HG02981 (cell line): ENCODE data around the gene SAYSD1.
"Not testable (repeated sequence)": the region's sequence is repeated elsewhere in the genome, so short reads cannot be mapped to it uniquely, and the experiment has no call there.

Experiments
- ATAC-seq: cut with Tn5 transposase; IDR thresholded peaks from one replicate; pipeline ENCODE4 v1.9.1; 2021; ENCODE audit warnings: mild to moderate bottlenecking, moderate library complexity; ENCODE audit not compliant: unreplicated experiment

The SAYSD1 gene, protein sequence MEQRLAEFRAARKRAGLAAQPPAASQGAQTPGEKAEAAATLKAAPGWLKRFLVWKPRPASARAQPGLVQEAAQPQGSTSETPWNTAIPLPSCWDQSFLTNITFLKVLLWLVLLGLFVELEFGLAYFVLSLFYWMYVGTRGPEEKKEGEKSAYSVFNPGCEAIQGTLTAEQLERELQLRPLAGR

DNA sequence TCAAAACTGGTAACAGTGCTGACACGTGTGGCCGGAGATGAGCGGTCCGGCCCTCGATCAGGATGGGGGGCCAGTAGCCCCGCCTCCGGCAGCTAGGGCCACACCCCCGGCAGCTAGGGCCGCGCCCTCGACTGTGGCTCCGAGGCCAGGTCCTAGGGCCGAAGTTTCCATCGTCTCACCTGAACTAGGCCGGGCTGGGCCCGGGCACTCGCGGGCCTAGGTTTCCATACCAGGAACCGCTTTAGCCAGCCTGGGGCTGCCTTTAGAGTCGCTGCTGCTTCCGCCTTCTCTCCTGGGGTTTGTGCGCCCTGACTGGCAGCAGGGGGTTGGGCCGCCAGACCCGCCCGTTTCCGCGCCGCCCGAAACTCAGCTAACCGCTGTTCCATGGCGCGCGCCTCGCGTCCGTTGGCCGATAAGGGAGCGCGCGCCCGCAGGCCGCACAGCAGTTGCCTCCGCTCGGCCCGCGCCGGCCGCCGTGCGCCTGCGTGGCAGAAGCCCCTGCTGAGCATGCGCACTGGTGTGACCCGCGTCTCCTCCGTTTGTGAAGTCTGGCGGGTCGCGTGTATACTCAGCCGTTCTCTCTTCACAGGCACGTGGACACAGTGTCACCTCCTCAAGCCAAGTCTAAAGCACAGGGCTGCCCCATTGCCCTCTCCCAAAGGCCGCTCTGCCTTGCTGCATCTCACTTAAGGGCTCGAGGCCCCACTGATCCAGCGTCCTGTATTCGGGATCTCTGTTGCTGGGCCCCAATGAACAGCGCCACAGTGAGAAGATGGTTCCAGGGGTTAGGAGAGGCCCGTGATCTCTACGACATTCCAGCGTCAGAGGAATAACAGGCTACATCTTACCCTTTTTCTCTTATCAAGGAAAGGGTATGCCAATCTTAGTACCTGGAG lies at the start of gene SAYSD1:
Gene SAYSD1 (minus strand): TSS at position 483 of the 896 bp plus-strand sequence. CDS start 97 bp downstream, at position 386.
- peak; percentile 90 for ATAC-seq

DNA sequence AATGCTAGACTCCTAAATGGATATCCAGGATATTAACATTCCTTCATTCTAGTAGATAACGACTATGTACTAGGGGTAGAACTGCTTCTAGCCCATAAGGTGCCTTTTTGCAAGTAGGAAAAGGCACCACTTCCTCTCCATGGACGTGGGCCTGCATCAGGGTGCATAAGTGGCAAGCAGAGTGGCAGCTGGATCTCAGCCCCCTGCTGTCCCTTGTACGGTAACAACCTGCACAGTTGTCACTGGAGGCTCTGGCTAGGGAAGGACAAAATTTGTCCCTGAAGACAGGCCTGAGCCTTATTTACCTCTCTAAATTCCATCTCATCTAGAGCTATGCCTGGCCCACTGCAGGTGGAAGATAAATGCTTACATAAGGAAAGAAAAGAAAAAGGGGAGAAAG lies 42.5 kb upstream of the SAYSD1 start:
- no peak for ATAC-seq

DNA sequence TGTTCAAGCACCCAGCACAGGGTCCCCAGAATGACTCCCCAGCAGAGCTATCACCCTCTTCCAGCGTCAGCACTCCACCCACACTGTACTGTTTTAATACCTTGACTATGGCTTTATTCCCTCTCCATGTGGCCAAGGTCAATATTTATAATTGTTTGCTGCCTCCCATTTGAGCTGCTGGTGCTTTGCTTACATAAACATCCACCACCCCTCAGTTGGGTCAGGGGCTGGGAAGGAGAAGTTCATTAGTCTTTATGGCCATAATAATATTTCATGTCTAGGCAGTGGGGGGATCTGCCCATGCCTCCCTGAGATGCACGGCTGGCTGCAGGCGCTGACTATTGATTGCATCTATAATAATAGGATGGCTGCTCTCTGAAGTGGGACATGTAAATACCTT lies 41.8 kb upstream of the SAYSD1 start:
- no peak for ATAC-seq

DNA sequence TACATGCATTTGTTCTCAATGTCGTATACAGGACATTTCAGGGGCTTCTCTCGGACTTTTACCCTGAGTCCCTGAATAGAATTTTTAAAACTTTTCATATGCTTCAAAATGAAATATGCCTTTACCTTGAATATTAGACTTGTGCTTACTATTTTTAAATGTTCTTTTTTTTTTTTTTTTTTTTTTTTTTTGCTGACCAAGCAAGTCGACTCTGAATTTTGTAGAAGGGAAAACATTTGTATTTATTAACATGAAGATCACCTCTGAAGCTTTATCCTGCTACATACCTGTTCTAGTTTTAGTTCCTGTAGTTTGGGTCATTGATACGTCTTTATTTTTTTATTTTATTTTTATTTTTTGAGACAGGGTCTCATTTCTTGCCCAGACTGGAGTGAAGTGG lies 39.7 kb upstream of the SAYSD1 start:
- no peak for ATAC-seq

DNA sequence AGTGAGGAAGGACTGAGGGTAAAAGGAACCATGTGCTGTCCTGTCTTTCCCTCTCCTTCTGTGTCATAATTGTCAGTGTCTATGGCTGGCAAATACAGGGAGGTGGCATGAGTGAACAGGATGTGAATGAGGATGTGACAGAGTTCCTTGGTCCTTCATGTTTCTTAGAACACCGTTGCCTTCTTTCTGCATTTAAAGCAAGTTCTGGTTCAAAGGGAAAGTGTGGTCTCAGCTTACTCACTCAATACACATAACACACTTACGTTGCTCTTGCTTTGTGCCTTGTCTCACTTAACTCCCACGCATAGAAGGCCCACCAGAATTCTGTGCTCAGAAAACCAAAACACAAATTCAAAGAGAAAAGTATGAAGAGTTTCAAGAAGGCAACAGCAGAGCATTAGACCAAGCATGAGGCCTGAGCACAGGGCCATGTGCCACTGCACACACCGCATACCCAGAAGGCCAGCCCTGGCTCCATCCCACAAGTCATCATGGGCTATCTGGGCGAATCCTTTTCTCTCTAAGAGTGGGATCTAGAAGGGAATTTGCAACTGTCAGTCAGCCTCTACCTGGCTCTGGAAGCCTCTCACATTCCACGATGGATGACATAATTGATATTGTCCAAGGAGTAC lies 38.9 kb upstream of the SAYSD1 start:
- no peak for ATAC-seq

DNA sequence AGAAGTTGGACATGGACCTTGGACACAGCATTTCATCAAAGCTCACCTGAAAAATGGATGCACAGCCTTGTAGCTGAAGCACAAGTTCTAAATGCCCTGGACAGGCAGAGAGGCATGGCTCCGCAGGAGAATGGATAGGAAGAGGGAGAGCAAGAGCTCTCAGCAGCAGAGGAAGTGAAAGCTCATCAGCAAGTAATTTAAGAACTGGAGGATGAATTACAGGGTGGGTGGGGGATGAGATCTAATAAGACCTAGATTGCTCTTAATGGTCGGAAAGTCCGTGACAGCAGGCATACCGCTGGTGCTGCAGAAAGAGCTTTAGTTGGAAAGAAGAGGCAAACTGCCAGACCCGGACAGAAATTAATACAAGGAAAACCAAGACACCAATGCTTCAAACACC lies 37.3 kb upstream of the SAYSD1 start:
- ATAC-seq: no peak

DNA sequence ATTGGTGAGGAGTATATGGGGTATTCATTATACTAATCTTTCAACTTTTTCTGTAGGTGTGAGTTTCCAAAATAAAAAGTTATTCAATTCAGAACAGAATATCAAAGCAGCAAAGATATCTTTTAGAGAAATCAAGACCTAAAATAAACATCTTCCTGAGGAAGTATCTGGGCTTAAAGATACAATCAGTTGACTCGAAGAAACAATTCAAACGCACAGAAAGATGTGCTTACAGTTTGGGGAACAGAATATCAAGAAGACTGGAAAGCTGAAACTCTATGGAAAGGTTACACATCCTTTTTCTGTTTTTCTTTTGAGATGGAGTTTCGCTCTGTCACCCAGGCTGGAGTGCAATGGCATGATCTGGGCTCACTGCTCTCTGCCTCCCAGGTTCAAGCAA lies 36.2 kb upstream of the SAYSD1 start:
- no peak for ATAC-seq

DNA sequence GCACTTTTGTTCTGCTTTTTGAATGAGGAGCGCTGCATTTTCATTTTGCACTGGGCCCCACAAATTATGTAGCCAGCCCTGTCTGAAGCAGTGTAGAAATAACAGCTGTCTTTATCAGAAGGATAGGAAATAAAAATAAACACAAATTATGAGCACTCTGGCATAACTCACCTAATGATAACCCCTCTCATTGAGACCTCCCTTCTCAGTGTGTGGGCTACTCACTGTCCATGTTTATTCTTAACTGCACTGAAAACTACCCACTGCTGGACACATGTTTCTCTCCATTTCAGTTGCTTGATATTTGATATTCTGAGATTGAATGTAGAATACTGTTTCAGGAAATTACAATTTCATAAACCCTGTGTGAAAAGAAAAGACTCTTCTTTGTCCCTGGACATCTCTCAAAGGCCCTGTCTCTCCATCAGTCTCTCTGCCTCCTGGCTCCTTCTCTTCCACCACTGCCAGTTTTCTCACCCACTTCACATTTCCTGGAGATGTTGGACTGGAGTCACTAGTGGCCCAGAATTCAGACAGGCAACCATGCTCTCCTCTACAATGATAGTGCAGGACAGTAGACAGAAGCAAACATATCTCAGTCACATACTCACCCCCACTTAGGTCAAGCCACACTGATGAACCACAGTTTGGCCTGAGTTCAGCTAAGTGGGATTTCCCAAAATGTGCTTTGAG lies 29.6 kb upstream of the SAYSD1 start:
- ATAC-seq: no peak

DNA sequence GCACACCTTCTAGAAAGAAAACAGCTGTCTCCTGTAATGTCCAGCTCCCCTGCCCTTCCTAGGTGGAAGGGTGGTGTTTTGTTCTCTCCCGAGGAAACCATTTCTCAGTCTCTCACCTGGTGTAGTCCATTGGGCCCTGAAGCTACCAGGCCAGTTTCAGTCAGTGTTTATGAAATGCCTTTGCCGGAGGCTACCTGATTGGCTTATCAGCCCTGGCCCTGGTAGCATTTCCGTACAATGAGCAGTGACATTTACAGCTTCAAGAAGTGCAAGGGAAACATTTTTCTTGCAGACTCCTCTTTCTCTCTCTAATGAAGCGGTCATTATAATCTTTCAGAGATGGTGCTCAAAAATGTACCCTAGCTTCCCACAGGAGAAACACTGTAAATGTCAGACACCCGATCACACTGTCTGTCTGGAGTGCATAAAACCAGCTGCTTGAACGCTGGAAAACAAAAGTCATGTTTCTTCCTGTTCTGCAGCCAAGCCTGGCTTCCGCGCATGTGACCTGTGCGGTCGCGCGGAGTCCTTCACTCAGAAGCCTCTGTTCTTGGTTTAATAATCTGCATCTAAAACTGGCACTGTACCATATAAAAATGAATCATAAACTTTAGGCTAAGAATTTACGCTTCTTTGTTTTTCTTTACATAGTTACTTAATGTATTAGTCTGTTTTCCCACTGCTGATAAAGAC lies 28.4 kb upstream of the SAYSD1 start:
- no peak for ATAC-seq

DNA sequence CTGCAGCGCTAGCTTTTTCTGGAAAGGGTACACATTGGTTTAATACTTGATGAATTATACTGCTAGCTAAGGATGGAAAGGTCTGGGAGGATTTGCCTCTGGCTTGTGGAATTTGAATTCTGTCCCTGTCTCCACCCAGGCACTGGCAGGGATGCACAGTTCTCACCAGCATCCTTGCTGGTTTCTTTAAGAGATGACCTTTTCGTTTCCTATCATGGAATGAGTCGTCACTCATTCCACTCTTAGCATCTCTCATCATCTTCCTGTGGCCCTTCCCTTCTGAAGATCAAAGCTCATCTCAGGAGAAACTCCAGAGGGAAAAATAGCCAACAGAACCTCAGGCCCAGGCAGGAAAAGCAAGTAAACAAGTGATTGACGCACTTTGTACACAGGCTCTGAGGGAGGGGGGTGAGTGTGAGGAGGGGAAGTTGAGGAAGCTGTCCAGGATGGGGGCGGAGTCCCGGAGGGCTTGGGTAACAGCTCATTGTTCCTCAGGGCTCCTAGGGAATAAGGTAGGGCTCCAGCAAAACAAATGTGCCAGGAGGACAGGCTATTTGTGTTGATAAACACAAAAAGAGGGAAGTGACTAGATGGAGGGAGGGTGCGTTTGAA lies 25.7 kb upstream of the SAYSD1 start:
- ATAC-seq: no peak

DNA sequence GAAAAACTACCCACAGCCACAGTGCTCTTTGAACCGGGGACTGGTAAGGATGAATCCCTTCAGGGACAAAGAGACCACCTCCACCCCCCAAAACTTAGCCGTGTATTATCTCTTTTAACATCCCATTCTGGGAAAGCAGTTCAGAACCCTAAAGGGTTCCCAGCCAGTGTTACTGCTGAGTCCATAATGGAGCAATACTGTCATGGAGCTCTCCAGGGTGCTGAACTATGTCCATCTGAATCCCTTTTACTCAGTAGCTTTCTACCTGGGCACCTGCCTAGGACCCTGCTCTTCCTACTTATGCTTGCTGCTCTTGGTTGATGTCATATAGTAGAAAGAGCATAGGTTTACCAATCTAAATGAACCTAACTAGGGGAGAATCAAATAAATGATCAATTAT lies 22.3 kb upstream of the SAYSD1 start:
- no peak for ATAC-seq

DNA sequence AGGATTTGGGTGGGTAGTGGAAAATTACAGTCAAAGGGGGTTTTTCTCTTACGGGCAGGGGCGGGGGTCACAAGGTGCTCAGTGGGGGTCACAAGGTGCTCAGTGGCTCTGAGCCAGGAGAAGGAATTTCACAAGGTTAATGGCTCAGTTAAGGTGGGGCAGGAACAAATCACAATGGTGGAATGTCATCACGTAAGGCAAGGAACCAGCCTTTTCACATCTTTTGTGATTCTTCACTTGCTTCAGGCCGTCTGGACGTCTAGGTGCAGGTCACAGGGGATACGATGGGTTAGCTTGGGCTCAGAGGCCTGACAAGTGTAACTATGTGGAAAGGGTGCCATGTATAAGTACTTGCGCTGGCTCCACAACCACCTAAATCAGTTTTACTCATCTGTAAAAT lies 21.2 kb upstream of the SAYSD1 start:
- not testable (repeated sequence) for ATAC-seq

DNA sequence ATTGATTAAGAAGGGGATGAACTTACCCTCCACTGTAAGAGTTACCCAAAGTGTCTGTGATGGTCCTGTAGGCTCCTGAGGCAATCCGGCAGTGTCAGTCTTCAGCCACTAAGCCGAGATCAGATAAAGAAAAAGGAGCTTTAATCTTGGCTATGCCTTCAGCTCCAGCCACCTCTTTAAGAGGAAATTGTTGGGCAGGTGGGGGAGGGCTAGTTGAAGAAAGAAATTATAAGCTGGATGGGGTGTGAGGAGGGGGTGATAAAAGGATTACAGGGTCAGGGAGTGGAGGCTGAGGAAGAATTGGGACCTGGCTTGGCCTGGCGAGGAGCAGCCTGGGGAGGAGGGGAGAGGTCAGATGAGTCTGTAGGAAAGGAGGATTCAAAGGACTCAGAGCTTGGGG lies 19.8 kb upstream of the SAYSD1 start:
- ATAC-seq: not testable (repeated sequence)

DNA sequence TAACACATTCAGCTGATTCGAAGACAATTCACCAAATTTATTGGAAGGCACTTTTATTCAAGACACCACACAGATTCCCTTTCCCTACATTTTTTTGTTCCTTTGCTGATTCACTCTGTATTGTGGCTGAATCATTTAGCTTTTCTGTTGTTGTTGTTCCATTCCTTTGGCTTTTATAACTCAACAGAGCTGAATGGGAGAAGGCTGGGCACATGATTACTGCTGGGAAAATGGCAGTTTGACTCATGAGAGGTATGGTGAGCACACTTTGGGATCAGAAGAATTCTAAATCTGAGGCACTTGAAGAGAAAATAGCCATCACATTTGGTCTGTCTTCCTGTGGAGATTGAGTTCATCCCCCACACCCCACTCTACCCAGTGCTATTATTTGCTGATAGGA lies 15.7 kb upstream of the SAYSD1 start:
- ATAC-seq: no peak

DNA sequence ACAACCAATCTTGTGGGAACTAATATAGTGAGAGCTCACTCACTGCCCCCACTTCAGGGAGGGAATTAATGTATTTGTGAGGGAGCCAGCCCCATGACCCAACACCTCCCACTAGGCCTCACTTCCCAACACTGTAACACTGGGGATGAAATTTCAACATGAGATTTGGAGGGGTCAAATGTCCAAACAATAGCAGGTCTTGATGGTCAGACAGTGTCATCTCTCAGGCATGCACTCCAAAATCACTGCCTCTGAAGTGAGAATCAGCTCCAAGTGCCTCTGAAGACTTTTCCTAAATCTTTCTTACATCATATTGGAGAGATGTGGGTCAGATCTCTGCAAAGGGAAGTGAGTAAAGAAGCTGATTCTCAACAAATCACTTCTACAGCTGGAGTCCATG lies 13.8 kb upstream of the SAYSD1 start:
- no peak for ATAC-seq

DNA sequence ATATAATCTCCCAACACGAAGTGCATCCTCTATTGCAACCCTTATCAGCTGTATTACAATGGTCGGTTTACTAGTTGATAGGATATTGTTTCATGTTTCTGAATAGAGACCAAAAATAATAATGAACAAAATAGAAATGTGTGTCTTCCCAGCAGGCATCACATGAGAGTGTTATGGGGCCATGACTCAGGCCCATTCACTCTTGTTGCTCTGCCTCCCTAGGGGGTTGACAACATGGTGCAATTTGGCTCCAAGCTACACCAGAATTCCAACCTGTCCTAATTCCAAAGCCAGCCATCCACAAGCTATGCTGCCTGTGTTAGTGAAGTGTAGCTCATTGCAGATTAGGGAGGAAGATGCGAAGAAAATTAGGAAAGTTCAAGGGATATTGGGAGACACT lies 13.1 kb upstream of the SAYSD1 start:
- no peak for ATAC-seq

DNA sequence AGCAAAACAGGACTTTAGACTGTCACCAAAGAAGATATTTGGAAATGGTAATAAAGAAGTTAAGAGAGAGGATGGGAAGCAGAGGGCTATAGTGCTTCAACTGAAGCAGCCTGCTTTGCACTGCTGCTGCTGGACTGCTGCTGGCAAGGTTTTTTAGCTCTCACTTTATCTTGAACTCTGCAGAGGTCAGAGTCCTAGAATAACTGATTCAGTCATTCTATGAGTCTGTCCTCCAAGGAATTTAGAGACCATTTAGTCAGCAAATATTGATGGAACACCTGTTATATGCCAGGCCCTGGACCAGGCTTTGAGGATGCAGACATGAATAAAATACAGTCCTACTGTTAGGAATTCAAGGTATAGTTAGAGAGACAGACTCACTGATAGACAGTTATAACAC lies 9.1 kb upstream of the SAYSD1 start:
- no peak for ATAC-seq

DNA sequence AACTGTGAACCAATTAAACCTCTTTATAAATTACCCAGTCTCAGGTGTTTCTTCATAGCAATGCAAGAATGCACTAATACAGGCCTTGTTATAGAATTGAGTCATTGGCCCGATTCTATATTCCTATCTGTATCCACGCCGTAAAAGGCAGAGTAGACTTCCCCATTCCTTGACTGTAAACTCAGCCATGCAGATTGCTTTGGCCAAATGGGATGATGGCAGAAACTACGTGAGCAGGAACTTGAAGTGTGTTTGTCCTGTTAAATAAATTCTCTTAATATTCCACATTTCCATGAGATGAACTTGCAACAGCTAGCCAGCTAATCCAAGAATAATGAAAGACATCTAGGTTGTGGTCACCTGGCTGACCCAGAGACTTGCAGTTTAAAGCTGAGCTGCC lies 3.9 kb upstream of the SAYSD1 start:
- ATAC-seq: no peak

DNA sequence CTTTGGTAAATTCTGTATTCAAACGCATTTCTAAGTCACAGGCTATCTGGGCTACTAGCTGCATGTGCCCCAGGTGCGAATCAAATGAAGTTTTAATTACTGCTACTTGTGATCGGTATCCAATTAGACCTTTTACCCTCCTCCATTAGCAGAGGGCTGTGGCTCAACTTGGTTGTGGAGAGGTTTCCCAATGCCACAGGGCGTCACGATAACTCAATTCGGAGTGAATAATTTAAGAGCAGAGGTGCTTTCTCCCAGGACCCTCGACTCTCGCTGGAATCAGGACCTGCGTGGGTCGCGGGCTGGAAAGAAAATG lies 640 bp downstream of the SAYSD1 start:
- peak; percentile 13 for ATAC-seq

DNA sequence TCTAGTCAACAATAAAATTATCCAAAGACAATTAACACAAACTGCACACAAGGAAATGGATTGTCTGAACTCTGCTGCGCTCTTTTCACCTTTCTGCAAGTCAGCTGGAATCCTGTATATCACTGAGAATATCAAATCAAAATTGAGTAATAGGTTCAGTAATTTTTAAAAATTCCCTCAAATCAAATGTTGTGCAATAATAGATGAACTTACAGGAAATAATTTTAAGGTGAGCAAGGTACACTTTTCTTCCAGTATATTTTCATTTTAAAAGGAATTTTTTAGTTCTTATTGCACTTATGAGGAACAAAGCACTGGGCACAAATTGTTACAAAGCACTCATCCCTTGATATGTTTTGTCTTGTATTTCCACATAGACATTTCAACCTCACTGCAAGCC lies 1.2 kb downstream of the SAYSD1 start:
- ATAC-seq: no peak

DNA sequence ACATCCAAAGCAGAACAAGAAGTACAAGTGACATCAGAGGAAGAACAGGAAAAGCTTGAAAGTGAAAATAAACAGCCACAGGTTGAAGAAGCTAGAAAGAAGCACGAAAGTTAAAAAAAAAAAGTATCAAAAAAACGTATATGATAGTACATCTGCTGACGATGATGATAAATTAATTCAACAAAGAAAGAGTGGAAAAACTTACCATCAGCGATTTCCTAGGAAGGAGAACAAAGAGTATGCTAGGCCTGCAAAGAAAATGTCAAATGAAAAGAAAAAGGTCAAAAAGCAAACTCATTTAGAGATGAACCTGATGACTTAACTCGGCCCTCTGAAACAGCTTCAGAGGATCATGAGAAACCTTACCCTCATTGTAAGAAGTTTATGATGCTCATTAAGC lies 3.7 kb downstream of the SAYSD1 start:
- ATAC-seq: no peak
